UCSD-AML1 (cell line): ENCODE data around the gene DIS3L2.
"Not testable (repeated sequence)": the region's sequence is repeated elsewhere in the genome, so short reads cannot be mapped to it uniquely, and the experiment has no call there.

Experiments used
- DNase-seq: peaks from one replicate; lab custom pipeline; 2025; ENCODE audit not compliant: unreplicated experiment; lab: John Stamatoyannopoulos, UW

The DIS3L2 gene

GRCh38 chr2:232170396-232170795 lies 208.9 kb downstream of the DIS3L2 start:
- no peak for DNase-seq

- DNase-seq, result no peak
These were observed 213.1 kb downstream of the DIS3L2 start for GRCh38 chr2:232174662-232175061.

- DNase-seq, result not testable (repeated sequence)
These were observed 215.1 kb downstream of the DIS3L2 start for GRCh38 chr2:232176587-232176986.

DNA sequence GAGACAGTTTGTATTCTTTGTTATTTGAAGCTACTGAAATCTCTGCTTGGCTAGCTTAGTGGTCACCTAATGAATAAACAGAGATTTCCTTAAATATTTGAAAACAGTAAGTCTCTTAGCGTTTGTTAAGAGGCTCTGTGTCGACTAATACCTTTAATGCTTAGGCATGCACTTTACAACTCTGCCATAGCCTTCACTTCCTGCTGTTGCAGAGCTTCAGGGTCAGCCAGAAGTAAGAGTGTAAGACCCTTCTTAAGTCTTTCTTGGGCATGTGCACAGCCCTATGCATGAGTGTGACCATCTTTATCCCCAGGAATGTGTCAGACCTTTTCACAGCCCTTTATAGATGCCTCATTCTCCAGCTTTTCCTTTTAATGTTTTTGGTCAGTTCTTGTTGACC lies 221.8 kb downstream of the DIS3L2 start:
- DNase-seq, result no peak

GRCh38 chr2:232184346-232184745 lies 222.8 kb downstream of the DIS3L2 start:
- no peak for DNase-seq

- DNase-seq, result no peak
These were observed 229.3 kb downstream of the DIS3L2 start for GRCh38 chr2:232190796-232191195.

- DNase-seq, result no peak
These were observed 234.0 kb downstream of the DIS3L2 start for GRCh38 chr2:232195487-232195886.

DNA sequence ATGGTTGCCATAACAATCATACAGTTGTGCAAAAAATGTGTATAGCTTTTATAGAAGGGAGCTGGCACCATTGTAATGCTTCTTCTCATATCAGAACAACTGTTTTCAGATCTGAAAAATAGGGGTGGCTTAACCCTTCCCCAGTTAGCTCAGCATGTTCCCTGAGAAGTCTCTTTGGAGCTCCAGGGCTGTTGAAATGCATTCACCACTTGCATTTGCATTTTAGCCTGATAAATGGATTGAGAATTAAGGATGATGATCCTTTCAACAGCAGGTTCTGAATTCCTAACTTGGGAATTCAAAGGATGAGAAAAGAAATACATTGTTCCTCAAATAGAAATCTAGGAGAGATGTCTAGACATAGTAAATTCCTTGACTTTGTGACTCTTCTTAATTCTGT lies 235.3 kb downstream of the DIS3L2 start:
- DNase-seq, result no peak

GRCh38 chr2:232200195-232200594 lies 238.7 kb downstream of the DIS3L2 start:
- DNase-seq, result no peak

- DNase-seq, result no peak
These were observed 241.8 kb downstream of the DIS3L2 start for GRCh38 chr2:232203166-232203891.

- no peak for DNase-seq
These were observed 242.4 kb downstream of the DIS3L2 start for GRCh38 chr2:232203936-232204335.

GRCh38 chr2:232204457-232204931 lies 243.0 kb downstream of the DIS3L2 start:
- DNase-seq, result no peak

- DNase-seq, result no peak
These were observed 245.7 kb downstream of the DIS3L2 start for GRCh38 chr2:232207174-232207573.

DNA sequence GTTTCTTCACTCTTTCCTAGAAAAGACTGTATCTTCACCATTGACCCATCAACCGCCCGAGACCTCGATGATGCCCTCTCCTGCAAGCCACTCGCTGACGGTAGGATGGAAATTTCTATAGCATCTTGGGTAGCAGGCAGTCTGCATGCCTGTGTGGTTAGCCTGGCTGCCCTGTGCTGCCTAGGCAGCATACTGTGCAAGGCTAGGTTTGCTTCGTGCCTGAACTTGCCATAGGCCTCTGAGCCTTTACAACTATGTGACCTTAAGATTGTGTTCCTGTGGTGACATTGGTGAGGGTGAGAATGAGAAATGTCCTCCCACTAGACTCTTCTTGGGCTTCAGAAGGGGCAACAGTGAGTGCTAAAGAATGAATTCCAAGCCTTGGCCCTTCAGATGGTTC lies 248.8 kb downstream of the DIS3L2 start:
- DNase-seq, result no peak

DNA sequence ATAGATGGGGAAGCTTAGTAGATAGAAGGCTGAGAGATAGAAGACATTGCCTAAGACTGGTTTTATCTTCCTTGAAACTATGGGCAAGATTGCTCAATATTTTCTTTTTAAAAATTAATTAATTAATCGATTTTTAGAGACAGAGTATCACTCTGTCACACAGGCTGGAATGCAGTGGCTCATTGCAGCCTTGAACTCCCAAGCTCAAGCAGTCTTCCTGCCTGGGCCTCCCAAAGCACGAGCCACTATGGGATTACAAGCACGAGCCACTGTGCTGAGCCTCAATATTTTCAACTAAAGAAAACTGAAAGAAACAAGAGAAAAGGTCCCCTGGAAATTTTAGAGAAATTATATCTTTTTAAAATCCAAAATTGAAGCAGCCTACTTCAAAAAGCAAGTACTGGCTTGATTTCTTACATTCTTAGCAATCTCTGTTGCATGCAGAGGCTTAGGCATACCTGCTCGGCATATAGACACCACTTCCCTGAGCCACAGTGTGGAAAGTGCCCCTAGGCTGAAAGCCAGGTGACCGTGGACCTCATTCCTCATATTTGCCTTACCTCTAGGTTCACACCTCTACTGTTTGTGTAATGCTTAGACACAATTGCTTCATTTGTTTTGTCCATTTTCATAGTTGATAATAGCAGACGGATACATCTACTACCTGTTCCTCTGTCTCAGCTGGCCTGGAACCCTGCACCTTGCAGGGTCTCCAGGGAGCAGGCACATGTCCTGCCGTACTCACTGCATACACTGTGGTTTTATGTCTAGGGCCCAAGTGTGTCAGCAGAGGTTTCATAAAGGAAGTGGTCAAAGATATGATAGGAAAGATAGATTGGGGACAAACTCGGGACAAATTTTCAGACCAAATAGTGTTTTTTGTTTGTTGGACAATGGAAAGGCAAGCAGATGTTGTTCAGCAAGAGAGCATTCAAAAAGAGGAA lies 250.5 kb downstream of the DIS3L2 start:
- no peak for DNase-seq

DNA sequence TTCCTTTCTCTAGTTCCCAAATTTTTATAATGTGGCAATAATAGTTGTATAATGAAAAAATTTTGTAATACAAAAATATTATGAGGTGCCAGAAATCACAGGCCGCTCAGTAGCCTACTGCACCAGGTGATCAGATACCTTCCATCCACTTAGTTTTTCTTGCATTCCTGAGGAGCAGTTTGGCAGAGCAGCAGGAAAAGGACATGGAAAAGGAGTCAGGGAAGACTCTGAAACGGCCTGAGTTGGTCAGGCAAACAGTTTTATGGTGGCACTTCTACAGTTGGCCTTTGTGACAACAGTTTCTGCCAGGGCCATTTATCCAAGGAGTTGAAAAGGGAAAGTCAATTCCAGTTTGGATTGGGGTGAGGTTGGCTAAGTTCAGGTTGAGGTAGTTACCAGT lies 251.7 kb downstream of the DIS3L2 start:
- no peak for DNase-seq

DNA sequence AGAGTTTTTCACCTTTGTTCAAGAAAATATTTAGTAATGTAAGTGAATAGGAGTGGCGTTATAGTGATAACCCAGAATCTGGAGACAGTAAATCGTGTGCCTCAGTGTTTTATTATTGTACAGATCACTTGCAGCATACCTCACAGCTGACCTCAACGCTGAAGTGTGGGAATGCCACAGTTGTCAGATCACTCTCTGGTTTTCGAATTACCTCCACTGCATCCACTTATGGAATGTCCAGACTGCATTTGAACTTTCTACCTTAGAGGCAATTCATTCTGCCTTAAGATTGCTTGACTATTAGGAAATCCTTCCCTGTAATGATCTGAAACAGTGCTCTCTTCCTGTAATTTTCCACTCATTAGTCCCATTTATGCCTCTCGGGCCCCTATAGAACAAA lies 252.5 kb downstream of the DIS3L2 start:
- no peak for DNase-seq

DNA sequence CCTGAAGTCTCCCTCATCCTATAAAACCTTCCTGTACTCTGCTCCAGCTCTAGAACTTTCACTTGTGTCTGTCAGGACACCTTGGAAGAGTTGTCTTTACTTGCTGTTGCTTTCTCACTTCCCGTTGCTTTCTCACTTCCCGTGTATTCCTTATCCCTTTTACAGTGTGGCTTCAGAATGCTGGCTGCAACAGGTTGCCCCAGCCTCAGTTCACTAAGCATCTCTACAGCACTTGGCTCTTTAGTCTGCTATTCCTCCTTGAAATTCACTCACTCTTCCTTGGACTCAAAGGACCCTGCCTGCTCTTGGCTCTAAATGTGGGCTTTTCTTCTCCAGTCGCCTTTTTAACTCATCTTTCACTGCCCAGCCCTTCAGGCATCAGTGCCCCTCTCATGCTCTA lies 254.5 kb downstream of the DIS3L2 start:
- DNase-seq, result no peak

DNA sequence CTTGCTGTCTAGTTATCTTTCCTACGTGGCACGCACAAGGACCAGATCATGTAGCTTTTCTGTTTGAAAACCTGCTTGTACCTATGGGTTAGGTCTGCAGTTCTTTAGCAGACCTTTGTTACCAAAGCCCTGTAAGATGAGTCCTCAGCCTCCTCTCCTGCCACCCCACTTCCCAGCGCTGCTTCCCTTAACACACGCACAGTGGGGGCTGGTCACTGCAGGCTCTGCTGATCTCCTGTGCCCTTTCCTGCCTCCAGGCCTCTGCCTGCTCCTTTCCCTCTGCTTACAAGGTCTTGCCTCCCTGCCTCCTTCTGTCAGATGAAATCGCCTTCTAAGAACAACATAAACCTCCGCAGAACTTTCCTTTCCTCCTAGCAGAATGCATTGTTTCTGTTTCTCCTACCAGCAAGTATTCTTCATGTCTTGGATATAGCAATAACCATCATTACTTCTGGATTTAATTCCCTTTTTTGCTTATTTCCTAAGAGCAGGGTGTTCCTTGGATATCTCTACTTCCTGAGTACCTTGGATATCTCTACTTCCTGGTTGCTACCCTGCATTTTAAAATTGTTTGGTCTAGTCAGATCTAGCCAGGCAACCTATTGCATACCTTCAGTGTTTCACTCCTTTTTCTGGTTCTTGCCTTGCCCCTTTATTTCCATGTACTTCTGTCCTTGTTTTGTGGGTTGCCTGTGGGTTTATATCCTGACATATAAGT lies 257.4 kb downstream of the DIS3L2 start:
- no peak for DNase-seq

DNA sequence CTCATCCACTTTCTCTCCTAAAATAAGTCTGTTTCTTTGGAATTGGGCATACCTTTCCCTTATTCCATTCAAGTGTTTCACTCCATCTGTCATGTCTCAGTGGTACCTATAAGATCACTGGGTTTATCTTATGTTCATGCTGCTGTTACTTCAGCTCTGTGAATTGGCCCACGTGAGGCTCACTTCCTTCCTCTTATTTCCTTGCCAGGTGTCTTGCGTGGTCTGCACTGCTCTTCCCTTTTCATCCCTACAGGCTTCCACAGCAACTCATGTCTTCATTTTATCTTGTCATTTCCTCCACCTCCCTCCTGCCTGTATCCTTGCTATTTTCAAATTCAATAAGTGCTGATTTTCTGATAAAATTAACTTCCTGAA lies 258.0 kb downstream of the DIS3L2 start:
- no peak for DNase-seq

GRCh38 chr2:232219932-232220331 lies 258.4 kb downstream of the DIS3L2 start:
- no peak for DNase-seq
